PC-9 (cell line): Measurements from ENCODE around the gene ABHD4. TPM values are rescaled to one million over a fixed set of nuclear protein-coding genes. Genes with fewer than 3 reads are reported as not detected.
A peak's percentile ranks its signal among the peaks of the same experiment; 100 is the strongest.

Experiments used
- BruUV-seq: library from RNA; stranded (reverse); fragments of 400-500 nt; replicated peaks from 2 replicates; lab custom pipeline; 2021; lab: Mats Ljungman, UMichigan
- CTCF ChIA-PET: fragments of 300-600 bp; sonication (Branson Sonifier 250); formaldehyde crosslinking; loops from one replicate; lab custom pipeline; 2022; ENCODE audit warnings: antibody characterized with exemption; lab: Charles Lee
- POLR2A ChIA-PET: fragments of 300-600 bp; sonication (Branson Sonifier 250); formaldehyde crosslinking; loops from one replicate; lab custom pipeline; 2022; ENCODE audit warnings: antibody characterized with exemption; ENCODE audit not compliant: unreplicated experiment; lab: Charles Lee
- DNase-seq, 2 experiments: peaks; one replicate each; pipeline versions ENCODE4 v3.0.0 to v3.0.0-alpha.2; 2015 to 2022; ENCODE audit warnings: mixed read lengths in 1 of 2
- H2AFZ ChIP-seq: fragments of 200-600 bp; sonication (generic); 2 replicates; pipeline ENCODE4 v1.8.1; 2017; ENCODE audit warnings: antibody characterized with exemption
- H3F3A ChIP-seq: fragments of 200-600 bp; sonication (generic); 2 replicates; pipeline ENCODE4 v1.8.1; 2017; ENCODE audit warnings: antibody characterized with exemption, mild to moderate bottlenecking, low read depth; ENCODE audit not compliant: insufficient read depth
- H3K27ac ChIP-seq: fragments of 200-600 bp; sonication (generic); 2 replicates; pipeline ENCODE4 v1.6.1; 2016; ENCODE audit warnings: mixed run types
- H3K27me3 ChIP-seq: fragments of 200-600 bp; sonication (generic); 2 replicates; pipeline ENCODE4 v1.6.1; 2016; ENCODE audit warnings: low read depth, mixed run types; ENCODE audit not compliant: insufficient read depth
- H3K36me3 ChIP-seq: fragments of 200-600 bp; sonication (generic); 2 replicates; pipeline ENCODE4 v1.6.1; 2016; ENCODE audit warnings: low read depth, mixed run types
- H3K4me1 ChIP-seq: fragments of 200-600 bp; sonication (generic); replicated peaks from 2 replicates; pipeline ENCODE4 v1.6.1; 2016; ENCODE audit warnings: mixed run types; ENCODE audit not compliant: insufficient read depth
- H3K4me2 ChIP-seq: fragments of 200-600 bp; sonication (generic); 2 replicates; pipeline ENCODE4 v1.6.1; 2017; ENCODE audit warnings: mixed run types
- H3K4me3 ChIP-seq: fragments of 200-600 bp; sonication (generic); 2 replicates; pipeline ENCODE4 v1.6.1; 2016; ENCODE audit warnings: mixed run types
- H3K79me2 ChIP-seq: fragments of 200-600 bp; sonication (generic); 2 replicates; pipeline ENCODE4 v1.6.1; 2017; ENCODE audit warnings: low read depth, mixed run types
- H3K9me2 ChIP-seq: fragments of 200-600 bp; sonication (generic); 2 replicates; pipeline ENCODE4 v1.8.1; 2017; ENCODE audit warnings: mild to moderate bottlenecking; ENCODE audit not compliant: insufficient read depth
- H3K9me3 ChIP-seq: fragments of 200-600 bp; sonication (generic); 2 replicates; pipeline ENCODE4 v1.8.1; 2016; ENCODE audit warnings: low read depth; ENCODE audit not compliant: insufficient read depth
- H4K20me1 ChIP-seq: fragments of 200-600 bp; sonication (generic); 2 replicates; pipeline ENCODE4 v1.8.1; 2017; ENCODE audit not compliant: insufficient read depth
- CTCF ChIP-seq: fragments of 200-600 bp; sonication (generic); conservative IDR thresholded peaks from 2 replicates; pipeline ENCODE4 v1.6.1; 2017; ENCODE audit warnings: mixed run types, antibody characterized with exemption, mild to moderate bottlenecking, moderate library complexity
- EZH2 ChIP-seq: fragments of 200-600 bp; sonication (generic); IDR thresholded peaks from 2 replicates; pipeline ENCODE4 v1.8.0; 2017; ENCODE audit warnings: antibody characterized with exemption, low read depth
- intact Hi-C: fragments of 100-400 bp; cut with micrococcal nuclease; formaldehyde crosslinking; loops from one replicate; pipeline ENCODE4 v1.10.0; 2022; ENCODE audit not compliant: unreplicated experiment
- total RNA-seq: library from RNA; stranded (reverse); gene quantifications from 2 replicates; pipeline ENCODE4 v1.2.3, GENCODE V29; 2021

ABHD4 gene
- total RNA-seq, 1 experiment from 2014 or later: 83.2 TPM

GRCh38 chr14:22554498-22555383, 43.4 kb upstream of the ABHD4 start:
- no peak for TF ChIP-seq CTCF
- TF ChIP-seq EZH2: no peak
- Histone ChIP-seq H3K27me3 (no peaks in the 10 kb centered on the region), H3K36me3 (no peaks in the 10 kb centered on the region), H3K4me2 (no peak overlapping the region), H4K20me1 (no peaks in the 10 kb centered on the region), H3K9me3 (no peaks in the 10 kb centered on the region), H3K9me2 (no peaks in the 10 kb centered on the region), H3F3A (peaks cover 6% of the 10 kb centered on the region; the same call in 1 of the 2 replicates), H3K27ac (no peak overlapping the region), H3K4me3 (no peak overlapping the region), H3K4me1 (peaks cover 19% of the 10 kb centered on the region), H3K79me2 (no peaks in the 10 kb centered on the region), H2AFZ (no peak overlapping the region)
- intact Hi-C loops: loop anchor here (5.0 kb wide), 3 partner anchors 237 to 327 kb away; no protein-coding TSS in a partner anchor
- no TSS peak for BruUV-seq
- no peak for DNase-seq
- ChIA-PET POLR2A (no interaction called here), CTCF (no interaction called here)

- Histone ChIP-seq H3K4me3 (no peak overlapping the region), H3K4me1 (peaks cover 22% of the 10 kb centered on the region), H3K36me3 (no peaks in the 10 kb centered on the region), H3K27ac (peak overlapping the region; percentile 87), H3K27me3 (no peaks in the 10 kb centered on the region), H3K79me2 (no peaks in the 10 kb centered on the region), H3K4me2 (peak overlapping the region; percentile 86), H3F3A (peaks cover 6% of the 10 kb centered on the region; the same call in 1 of the 2 replicates), H4K20me1 (no peaks in the 10 kb centered on the region), H2AFZ (no peak overlapping the region), H3K9me3 (no peaks in the 10 kb centered on the region), H3K9me2 (no peaks in the 10 kb centered on the region)
- ChIA-PET CTCF (interaction anchor here (0.6 to 0.8 kb wide), 3 partner anchors 158 to 354 kb away, joined by 3 to 16 read pairs (median 3); no protein-coding TSS in a partner anchor), POLR2A (interaction anchor here (0.6 kb wide), 1 partner anchor 292 kb away, joined by 5 read pairs; no protein-coding TSS in a partner anchor)
- BruUV-seq: no TSS peak
- DNase-seq: no peak
- no peak for TF ChIP-seq CTCF
- TF ChIP-seq EZH2: no peak
- intact Hi-C loops: loop anchor here (1.0 to 5.0 kb wide), 7 partner anchors 164 to 501 kb away; partner anchors contain the start of genes AJUBA and CDH24
Observed at GRCh38 chr14:22555384-22556011, 42.6 kb upstream of the ABHD4 start.
